ENCODE measurements around the gene CCNT1. TPM values are rescaled to one million over a fixed set of nuclear protein-coding genes. Genes with fewer than 3 reads are reported as not detected.
"Not testable (repeated sequence)": the region's sequence is repeated elsewhere in the genome, so short reads cannot be mapped to it uniquely, and the experiment has no call there.

The CCNT1 gene
- total and polyA plus RNA-seq, 10 donors, result 4.0 to 53.4 (median 37.4) TPM

GRCh38 chr12:48739618-48740269 is 23.2 kb upstream of the CCNT1 start:
- no peaks in the 10 kb centered on the region for H3K4me1 ChIP-seq
- TF ChIP-seq, protein P1, sequence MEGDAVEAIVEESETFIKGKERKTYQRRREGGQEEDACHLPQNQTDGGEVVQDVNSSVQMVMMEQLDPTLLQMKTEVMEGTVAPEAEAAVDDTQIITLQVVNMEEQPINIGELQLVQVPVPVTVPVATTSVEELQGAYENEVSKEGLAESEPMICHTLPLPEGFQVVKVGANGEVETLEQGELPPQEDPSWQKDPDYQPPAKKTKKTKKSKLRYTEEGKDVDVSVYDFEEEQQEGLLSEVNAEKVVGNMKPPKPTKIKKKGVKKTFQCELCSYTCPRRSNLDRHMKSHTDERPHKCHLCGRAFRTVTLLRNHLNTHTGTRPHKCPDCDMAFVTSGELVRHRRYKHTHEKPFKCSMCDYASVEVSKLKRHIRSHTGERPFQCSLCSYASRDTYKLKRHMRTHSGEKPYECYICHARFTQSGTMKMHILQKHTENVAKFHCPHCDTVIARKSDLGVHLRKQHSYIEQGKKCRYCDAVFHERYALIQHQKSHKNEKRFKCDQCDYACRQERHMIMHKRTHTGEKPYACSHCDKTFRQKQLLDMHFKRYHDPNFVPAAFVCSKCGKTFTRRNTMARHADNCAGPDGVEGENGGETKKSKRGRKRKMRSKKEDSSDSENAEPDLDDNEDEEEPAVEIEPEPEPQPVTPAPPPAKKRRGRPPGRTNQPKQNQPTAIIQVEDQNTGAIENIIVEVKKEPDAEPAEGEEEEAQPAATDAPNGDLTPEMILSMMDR (IDR thresholded peaks at IDR 0.05 in 8 of 11, conservative IDR thresholded peaks at IDR 0.05 in 3 of 11), result no peak
- TF ChIP-seq POLR2AphosphoS5 (IDR thresholded peaks at IDR 0.05) (no peak), POLR2A (IDR thresholded peaks at IDR 0.05) (no peak)
- H3K9me3 ChIP-seq, result no peaks in the 10 kb centered on the region
- DNase-seq, result no peak
- H3K27ac ChIP-seq, result no peak overlapping the region
- no peaks in the 10 kb centered on the region for H3K36me3 ChIP-seq
- intact Hi-C loops (cut with DNase I; ENCODE audit: low total_unique reads), result no loop called here
- 30 to 46% (median 44%) methylated on average over 5 of the region's 5 CpGs for WGBS, 5 donors
- H3K4me3 ChIP-seq, result no peak overlapping the region
- peaks cover 0 to 51% (median 9%) of the 10 kb centered on the region in 7 donors for H3K27me3 ChIP-seq (replicated peaks in 1 of 7)

DNA sequence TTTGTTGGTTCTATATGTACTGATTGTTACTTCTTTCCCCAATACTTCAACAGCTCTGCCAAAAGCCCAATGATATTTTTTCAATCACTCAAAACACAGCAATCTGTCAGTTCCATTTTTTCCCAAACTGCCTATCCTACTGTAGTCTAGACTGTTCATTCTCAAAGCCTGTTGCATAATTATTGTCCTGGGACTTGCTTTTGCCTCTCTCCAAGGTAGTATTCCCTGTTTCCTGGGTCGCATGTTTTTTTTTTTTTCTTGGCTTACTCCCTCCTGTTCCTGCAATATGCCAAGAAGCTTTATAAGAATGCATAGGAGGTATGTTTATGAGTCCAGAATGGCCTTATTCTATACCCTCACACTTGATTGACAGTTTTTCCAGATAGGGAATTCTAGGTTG is 19.9 kb upstream of the CCNT1 start:
- WGBS, 5 donors, result 52 to 74% (median 58%) methylated on average over 1 of the region's 1 CpG
- intact Hi-C loops (cut with DNase I; ENCODE audit: low total_unique reads), result no loop called here
- peaks cover 0 to 30% (median 3%) of the 10 kb centered on the region in 7 donors for H3K27me3 ChIP-seq (replicated peaks in 1 of 7)
- no peaks in the 10 kb centered on the region for H3K9me3 ChIP-seq
- TF ChIP-seq, protein P1 (IDR thresholded peaks at IDR 0.05 in 8 of 11, conservative IDR thresholded peaks at IDR 0.05 in 3 of 11), result no peak
- no peak for TF ChIP-seq POLR2AphosphoS5 (IDR thresholded peaks at IDR 0.05)
- no peak for TF ChIP-seq POLR2A (IDR thresholded peaks at IDR 0.05)
- no peaks in the 10 kb centered on the region for H3K36me3 ChIP-seq
- no peak overlapping the region for H3K27ac ChIP-seq
- H3K4me3 ChIP-seq, result no peak overlapping the region
- no peaks in the 10 kb centered on the region for H3K4me1 ChIP-seq
- DNase-seq, result no peak

GRCh38 chr12:48728807-48729206 is 12.3 kb upstream of the CCNT1 start:
- H3K27me3 ChIP-seq (replicated peaks in 1 of 7), result no peaks in the 10 kb centered on the region
- WGBS, 5 donors, result 72 to 76% (median 74%) methylated on average over 5 of the region's 5 CpGs
- no peak for DNase-seq
- TF ChIP-seq POLR2A (IDR thresholded peaks at IDR 0.05) (no peak), POLR2AphosphoS5 (IDR thresholded peaks at IDR 0.05) (no peak)
- TF ChIP-seq, protein P1 (IDR thresholded peaks at IDR 0.05 in 8 of 11, conservative IDR thresholded peaks at IDR 0.05 in 3 of 11), result no peak
- intact Hi-C loops (cut with DNase I; ENCODE audit: low total_unique reads), result no loop called here
- H3K4me1 ChIP-seq, result no peaks in the 10 kb centered on the region
- no peak overlapping the region for H3K4me3 ChIP-seq
- no peaks in the 10 kb centered on the region for H3K36me3 ChIP-seq
- no peaks in the 10 kb centered on the region for H3K9me3 ChIP-seq
- H3K27ac ChIP-seq, result no peak overlapping the region

GRCh38 chr12:48720737-48721136 is 4.2 kb upstream of the CCNT1 start:
- peaks cover 0 to 29% (median 24%) of the 10 kb centered on the region in 8 donors for H3K9me3 ChIP-seq
- DNase-seq; H3K27ac ChIP-seq; H3K27me3 ChIP-seq (replicated peaks in 1 of 7); H3K36me3 ChIP-seq; intact Hi-C loops (cut with DNase I; ENCODE audit: low total_unique reads); H3K4me3 ChIP-seq: not testable (repeated sequence)
- 89 to 100% (median 94%) methylated on average over 1 of the region's 1 CpG for WGBS, 5 donors
- H3K4me1 ChIP-seq, result peaks cover 2 to 13% (median 9%) of the 10 kb centered on the region in 6 donors

- H3K36me3 ChIP-seq; intact Hi-C loops (cut with DNase I; ENCODE audit: low total_unique reads); H3K27me3 ChIP-seq (replicated peaks in 1 of 7); H3K4me3 ChIP-seq; H3K27ac ChIP-seq; DNase-seq: not testable (repeated sequence)
- Histone ChIP-seq H3K9me3 (peaks cover 0 to 29% (median 24%) of the 10 kb centered on the region in 8 donors), H3K4me1 (peaks cover 6 to 19% (median 15%) of the 10 kb centered on the region in 6 donors)
- WGBS, 5 donors, result 80 to 95% (median 82%) methylated on average over 2 of the region's 2 CpGs
These were observed 3.7 kb upstream of the CCNT1 start for GRCh38 chr12:48720171-48720570.

- WGBS, 5 donors, result 88 to 97% (median 92%) methylated on average over 4 of the region's 4 CpGs
- DNase-seq; H3K4me3 ChIP-seq; intact Hi-C loops (cut with DNase I; ENCODE audit: low total_unique reads); H3K27me3 ChIP-seq (replicated peaks in 1 of 7); H3K27ac ChIP-seq: not testable (repeated sequence)
- peaks cover 0 to 10% (median 1%) of the 10 kb centered on the region in 6 donors for H3K36me3 ChIP-seq
- H3K4me1 ChIP-seq, result peaks cover 16 to 31% (median 27%) of the 10 kb centered on the region in 6 donors
- peaks cover 0 to 29% (median 24%) of the 10 kb centered on the region in 8 donors for H3K9me3 ChIP-seq
These were observed 2.5 kb upstream of the CCNT1 start for GRCh38 chr12:48719002-48719401.

All from spleen (tissue), 11 donors.